Peyer's patch (tissue), 4 donors: Measurements from ENCODE around the gene ARID1B. TPM values are rescaled to one million over a fixed set of nuclear protein-coding genes. Genes with fewer than 3 reads are reported as not detected.

ENCODE experiments used
- DNase-seq, 3 donors: peaks; one replicate each; pipeline ENCODE4 v3.0.0-alpha.2; 2017 to 2019
- H3K27ac ChIP-seq, 4 donors: fragments of 200-600 bp; sonication (generic); one replicate each; pipeline ENCODE4 v1.5.1; 2016 to 2019
- H3K27me3 ChIP-seq, 2 donors: fragments of 200-600 bp; sonication (generic); one replicate each; pipeline ENCODE4 v1.5.1; 2019
- H3K36me3 ChIP-seq, 3 donors: fragments of 200-600 bp; sonication (generic); one replicate each; pipeline ENCODE4 v1.5.1; 2016 to 2019
- H3K4me1 ChIP-seq, 4 donors: fragments of 200-600 bp; sonication (generic); one replicate each; pipeline ENCODE4 v1.5.1; 2016 to 2019
- H3K4me3 ChIP-seq, 4 donors: fragments of 200-600 bp; sonication (generic); 1 replicate in 3 of 4; 2 replicates in 1 of 4; pipeline ENCODE4 v1.5.1; 2016 to 2019; ENCODE audit warnings: mild to moderate bottlenecking in 1 of 4
- H3K9me3 ChIP-seq, 4 donors: fragments of 200-600 bp; sonication (generic); one replicate each; pipeline ENCODE4 v1.5.1; 2016 to 2019; ENCODE audit warnings: mild to moderate bottlenecking in 1 of 4
- CTCF ChIP-seq, 6 experiments: fragments of 450-650 bp in 4 of 6; fragments of 200-600 bp in 2 of 6; sonication (generic) in 1 of 6; IDR thresholded peaks; one replicate each; pipeline ENCODE4 v1.5.1; 2017 to 2019; ENCODE audit warnings: antibody characterized with exemption in 6 of 6, mild to moderate bottlenecking in 3 of 6, moderate library complexity in 1 of 6
- POLR2A ChIP-seq, 2 donors: fragments of 450-650 bp; IDR thresholded peaks; one replicate each; pipeline ENCODE4 v1.5.1; 2017; ENCODE audit warnings: antibody characterized with exemption in 2 of 2, mild to moderate bottlenecking in 2 of 2, moderate library complexity in 2 of 2
- total RNA-seq, 4 donors: library from RNA; depleted of rRNA; stranded (reverse); fragments of >200 nt; gene quantifications; one replicate each; pipeline ENCODE4 v1.1.0, GENCODE V29; 2016

Gene ARID1B
- total RNA-seq, 4 donors from 2014 or later = 117 to 174 (median 149) TPM

GRCh38 chr6:157187182-157188083 is 410.3 kb downstream of the ARID1B start:
- no peak overlapping the region for H3K4me3 ChIP-seq
- H3K27me3 ChIP-seq = no peaks in the 10 kb centered on the region
- no peak overlapping the region for H3K27ac ChIP-seq
- DNase-seq = no peak
- H3K9me3 ChIP-seq = no peaks in the 10 kb centered on the region
- TF ChIP-seq POLR2A (IDR thresholded peaks at IDR 0.05) (no peak), CTCF (IDR thresholded peaks at IDR 0.05) (no peak)
- peaks cover 0 to 56% (median 0%) of the 10 kb centered on the region in 3 donors for H3K36me3 ChIP-seq
- H3K4me1 ChIP-seq = peaks cover 0 to 25% (median 0%) of the 10 kb centered on the region in 4 donors

- Histone ChIP-seq H3K36me3 (peaks cover 0 to 62% (median 0%) of the 10 kb centered on the region in 3 donors), H3K4me1 (peaks cover 0 to 22% (median 0%) of the 10 kb centered on the region in 4 donors), H3K4me3 (no peak overlapping the region), H3K27ac (no peak overlapping the region), H3K9me3 (no peaks in the 10 kb centered on the region), H3K27me3 (no peaks in the 10 kb centered on the region)
- no peak for TF ChIP-seq POLR2A (IDR thresholded peaks at IDR 0.05)
- no peak for TF ChIP-seq CTCF (IDR thresholded peaks at IDR 0.05)
- DNase-seq = no peak
Measured at GRCh38 chr6:157188213-157188612, 411.0 kb downstream of the ARID1B start.

- no peaks in the 10 kb centered on the region for H3K9me3 ChIP-seq
- DNase-seq = no peak
- peaks cover 0 to 74% (median 0%) of the 10 kb centered on the region in 3 donors for H3K36me3 ChIP-seq
- TF ChIP-seq CTCF (IDR thresholded peaks at IDR 0.05) = no peak
- TF ChIP-seq POLR2A (IDR thresholded peaks at IDR 0.05) = no peak
- no peak overlapping the region for H3K27ac ChIP-seq
- H3K27me3 ChIP-seq = no peaks in the 10 kb centered on the region
- H3K4me1 ChIP-seq = no peaks in the 10 kb centered on the region
- H3K4me3 ChIP-seq = no peak overlapping the region
Measured at GRCh38 chr6:157193443-157193996, 416.3 kb downstream of the ARID1B start.

- Histone ChIP-seq H3K9me3 (no peaks in the 10 kb centered on the region), H3K4me3 (no peak overlapping the region), H3K27me3 (no peaks in the 10 kb centered on the region), H3K27ac (no peak overlapping the region), H3K4me1 (no peaks in the 10 kb centered on the region), H3K36me3 (peaks cover 0 to 74% (median 0%) of the 10 kb centered on the region in 3 donors)
- DNase-seq = no peak
- TF ChIP-seq POLR2A (IDR thresholded peaks at IDR 0.05) = no peak
- no peak for TF ChIP-seq CTCF (IDR thresholded peaks at IDR 0.05)
Measured at GRCh38 chr6:157194110-157194509, 416.9 kb downstream of the ARID1B start.

- TF ChIP-seq POLR2A (IDR thresholded peaks at IDR 0.05) (no peak), CTCF (IDR thresholded peaks at IDR 0.05) (no peak)
- Histone ChIP-seq H3K27ac (no peak overlapping the region), H3K36me3 (peaks cover 0 to 71% (median 0%) of the 10 kb centered on the region in 3 donors)
Measured at GRCh38 chr6:157194643-157195042, 417.5 kb downstream of the ARID1B start.

More at GRCh38 chr6:157194643-157195042, 417.5 kb downstream of the ARID1B start:
- Histone ChIP-seq H3K9me3 (no peaks in the 10 kb centered on the region), H3K27me3 (no peaks in the 10 kb centered on the region), H3K4me3 (no peak overlapping the region), H3K4me1 (no peaks in the 10 kb centered on the region)
- DNase-seq = no peak
